Testis (tissue), 3 donors: ENCODE results near the gene UBAP1. TPM values are rescaled to one million over a fixed set of nuclear protein-coding genes. Genes with fewer than 3 reads are reported as not detected.
"Not testable (repeated sequence)": the region's sequence is repeated elsewhere in the genome, so short reads cannot be mapped to it uniquely, and the experiment has no call there.

Source experiments
- DNase-seq: peaks from one replicate; pipeline ENCODE4 v3.0.0-alpha.2; 2019
- H3K27ac ChIP-seq, 2 donors: fragments of 200-600 bp; sonication (generic); one replicate each; pipeline ENCODE4 v1.5.1; 2019
- H3K27me3 ChIP-seq: fragments of 200-600 bp; sonication (generic); one replicate; pipeline ENCODE4 v1.5.1; 2019
- H3K36me3 ChIP-seq: fragments of 200-600 bp; sonication (generic); one replicate; pipeline ENCODE4 v1.5.1; 2017; ENCODE audit warnings: low read depth; ENCODE audit errors: missing control alignments
- H3K4me1 ChIP-seq: fragments of 200-600 bp; sonication (generic); one replicate; pipeline ENCODE4 v1.5.1; 2019
- H3K4me3 ChIP-seq, 2 donors: fragments of 200-600 bp; sonication (generic); one replicate each; pipeline ENCODE4 v1.5.1; 2017 to 2019
- H3K9me3 ChIP-seq: fragments of 200-600 bp; sonication (generic); one replicate; pipeline ENCODE4 v1.5.1; 2017
- POLR2A ChIP-seq: fragments of 450-650 bp; IDR thresholded peaks from one replicate; pipeline ENCODE4 v1.6.1; 2017; ENCODE audit warnings: antibody characterized with exemption, mild to moderate bottlenecking, moderate library complexity
- whole genome bisulfite sequencing, 2 donors: methylation state at CpG; one replicate each; pipeline ENCODE4 v1.1.5; 2018; 5-methylcytosine and 5-hydroxymethylcytosine counted together
- intact Hi-C: fragments of 100-400 bp; cut with DNase I; formaldehyde crosslinking; loops from one replicate; pipeline ENCODE4 v1.15.1; 2023; ENCODE audit warnings: low total_unique reads
- polyA plus RNA-seq: library from polyadenylated mRNA; stranded (reverse); fragments of 350-450 nt; fragmentation: Illumina TruSeq; extraction: RNeasy Lipid Tissue Mini Kit (QIAGEN cat#74804); gene quantifications from one replicate; pipeline ENCODE4 v1.2.3, GENCODE V29; 2014; ENCODE audit warnings: low read depth, low replicate concordance; ENCODE audit not compliant: insufficient read depth
- small RNA-seq, 2 donors: library from RNA; depleted of rRNA; stranded (forward); fragments of <200 nt; gene quantifications; one replicate each; pipeline ENCODE3, GENCODE V24; 2016
- total RNA-seq, 2 donors: library from RNA; depleted of rRNA; stranded (reverse); fragments of >200 nt; gene quantifications; one replicate each; pipeline ENCODE4 v1.2.3, GENCODE V29; 2016
- TF ChIP-seq, protein P1 (sequence below), 3 experiments: fragments of 450-650 bp in 2 of 3; fragments of 200-600 bp in 1 of 3; sonication (generic) in 1 of 3; IDR thresholded peaks; one replicate each; pipeline ENCODE4 v1.5.1; 2016 to 2019; ENCODE audit warnings: antibody characterized with exemption in 3 of 3, mild to moderate bottlenecking in 2 of 3, moderate library complexity in 1 of 3

UBAP1 gene
- total and polyA plus RNA-seq, 3 donors from 2014 or later, result 65.1 to 127 (median 81.9) TPM

DNA sequence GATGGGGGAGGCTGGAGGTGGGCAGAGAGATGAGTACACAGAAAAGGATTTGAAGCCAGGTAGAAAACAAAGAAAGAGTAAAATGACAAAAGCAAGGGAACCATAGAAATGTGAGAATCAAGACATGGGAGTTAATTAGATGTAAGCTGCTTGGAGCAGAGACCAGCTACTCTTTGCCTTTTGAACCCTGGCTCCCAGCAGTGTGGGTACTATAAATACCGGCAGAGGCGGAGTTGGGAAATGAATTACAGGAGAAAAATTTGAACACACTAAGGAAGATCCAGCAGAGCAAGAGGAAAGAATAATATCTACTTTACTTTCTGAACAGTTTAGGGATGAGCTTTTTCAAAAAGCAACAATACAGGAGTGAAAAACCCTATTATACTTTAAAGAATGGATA lies 113.7 kb downstream of the UBAP1 start:
- no peak for TF ChIP-seq POLR2A
- TF ChIP-seq, protein P1, sequence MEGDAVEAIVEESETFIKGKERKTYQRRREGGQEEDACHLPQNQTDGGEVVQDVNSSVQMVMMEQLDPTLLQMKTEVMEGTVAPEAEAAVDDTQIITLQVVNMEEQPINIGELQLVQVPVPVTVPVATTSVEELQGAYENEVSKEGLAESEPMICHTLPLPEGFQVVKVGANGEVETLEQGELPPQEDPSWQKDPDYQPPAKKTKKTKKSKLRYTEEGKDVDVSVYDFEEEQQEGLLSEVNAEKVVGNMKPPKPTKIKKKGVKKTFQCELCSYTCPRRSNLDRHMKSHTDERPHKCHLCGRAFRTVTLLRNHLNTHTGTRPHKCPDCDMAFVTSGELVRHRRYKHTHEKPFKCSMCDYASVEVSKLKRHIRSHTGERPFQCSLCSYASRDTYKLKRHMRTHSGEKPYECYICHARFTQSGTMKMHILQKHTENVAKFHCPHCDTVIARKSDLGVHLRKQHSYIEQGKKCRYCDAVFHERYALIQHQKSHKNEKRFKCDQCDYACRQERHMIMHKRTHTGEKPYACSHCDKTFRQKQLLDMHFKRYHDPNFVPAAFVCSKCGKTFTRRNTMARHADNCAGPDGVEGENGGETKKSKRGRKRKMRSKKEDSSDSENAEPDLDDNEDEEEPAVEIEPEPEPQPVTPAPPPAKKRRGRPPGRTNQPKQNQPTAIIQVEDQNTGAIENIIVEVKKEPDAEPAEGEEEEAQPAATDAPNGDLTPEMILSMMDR (IDR thresholded peaks at IDR 0.05), result no peak
- Histone ChIP-seq H3K4me1 (no peaks in the 10 kb centered on the region), H3K36me3 (no peaks in the 10 kb centered on the region), H3K9me3 (no peaks in the 10 kb centered on the region), H3K27me3 (no peaks in the 10 kb centered on the region), H3K4me3 (no peak overlapping the region), H3K27ac (no peak overlapping the region)
- intact Hi-C loops, result no loop called here
- 57 to 74% methylated on average over 2 of the region's 2 CpGs for WGBS, 2 donors
- no peak for DNase-seq

DNA sequence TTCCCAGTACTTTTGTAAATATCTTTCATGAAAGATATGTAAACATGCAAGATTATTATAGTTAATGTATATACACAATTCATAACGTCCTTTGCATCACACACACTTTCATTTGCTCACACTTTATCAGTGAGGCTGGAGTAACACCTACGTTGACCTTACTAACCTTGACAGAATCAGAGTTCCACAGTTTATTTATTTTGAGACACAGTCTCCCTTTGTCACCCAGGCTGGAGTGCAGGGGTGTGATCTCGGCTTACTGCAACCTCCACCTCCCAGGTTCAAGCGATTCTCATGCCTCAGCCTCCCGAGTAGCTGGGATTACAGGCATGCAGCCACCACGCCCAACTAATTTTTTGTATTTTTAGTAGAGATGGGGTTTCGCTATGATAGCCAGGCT lies 122.2 kb downstream of the UBAP1 start:
- H3K27me3 ChIP-seq, H3K4me3 ChIP-seq, DNase-seq, intact Hi-C loops, H3K27ac ChIP-seq, H3K4me1 ChIP-seq, H3K9me3 ChIP-seq, H3K36me3 ChIP-seq: not testable (repeated sequence)
- 82 to 88% methylated on average over 7 of the region's 7 CpGs for WGBS, 2 donors

Small RNA genes lying within 50 kb of the gene (small RNA-seq; reads per million reads assigned to genes)
- 0 reads per million in 2 donors for gene AL353662.3
- 0 reads per million in 2 donors for gene RNA5SP282
- 0.09 to 0.27 reads per million in 2 donors for gene RNU2-50P

Other genes starting within 250 kb of the UBAP1 start
- gene UBAP2, start 130.2 kb upstream of the UBAP1 start, total RNA-seq, result 10 to 100 TPM; 72.1 to 78.5 TPM
- 94.2 TPM for gene UBAP2, start 130.2 kb upstream of the UBAP1 start, polyA plus RNA-seq
- gene DCAF12, start 52.3 kb upstream of the UBAP1 start, total RNA-seq, result 100 to 1,000 TPM in 1 of 2 donors, 10 to 100 TPM in 1; 99.3 to 120 TPM
- gene DCAF12, start 52.3 kb upstream of the UBAP1 start, polyA plus RNA-seq, result 169 TPM
- gene KIF24, start 150.2 kb downstream of the UBAP1 start, total RNA-seq, result 10 to 100 TPM; 18.3 to 20.0 TPM
- gene KIF24, start 150.2 kb downstream of the UBAP1 start, polyA plus RNA-seq, result 34.7 TPM
- gene NUDT2, start 150.5 kb downstream of the UBAP1 start, total RNA-seq, result 10 to 100 TPM; 16.7 to 20.9 TPM
- gene NUDT2, start 150.5 kb downstream of the UBAP1 start, polyA plus RNA-seq, result 21.1 TPM
- 1 to 10 TPM; 2.8 to 4.6 TPM for gene MYORG, start 197.9 kb downstream of the UBAP1 start, total RNA-seq
- gene MYORG, start 197.9 kb downstream of the UBAP1 start, polyA plus RNA-seq, result 2.8 TPM